Hepatocyte (in vitro differentiated cells): ENCODE results near the gene ANK2. TPM values are rescaled to one million over a fixed set of nuclear protein-coding genes. Genes with fewer than 3 reads are reported as not detected.
"Not testable (repeated sequence)": the region's sequence is repeated elsewhere in the genome, so short reads cannot be mapped to it uniquely, and the experiment has no call there.

ENCODE experiments used
- DNase-seq: peaks from one replicate; pipeline ENCODE4 v3.0.0-alpha.2; 2016; ENCODE audit warnings: low spot score
- H2AFZ ChIP-seq: fragments of 200-600 bp; sonication (generic); 2 replicates; pipeline ENCODE4 v1.6.0; 2016; ENCODE audit warnings: antibody characterized with exemption, mild to moderate bottlenecking
- H3K27ac ChIP-seq: fragments of 200-600 bp; sonication (generic); 2 replicates; pipeline ENCODE4 v1.5.1; 2016; ENCODE audit warnings: mild to moderate bottlenecking
- H3K27me3 ChIP-seq: fragments of 200-600 bp; sonication (generic); 2 replicates; pipeline ENCODE4 v1.6.1; 2016
- H3K36me3 ChIP-seq: fragments of 200-600 bp; sonication (generic); replicated peaks from 2 replicates; pipeline ENCODE4 v1.5.1; 2016; ENCODE audit warnings: low read depth; ENCODE audit not compliant: insufficient read depth
- H3K4me1 ChIP-seq: fragments of 200-600 bp; sonication (generic); 2 replicates; pipeline ENCODE4 v1.5.1; 2016; ENCODE audit warnings: mild to moderate bottlenecking, moderate library complexity; ENCODE audit not compliant: insufficient read depth
- H3K4me2 ChIP-seq: fragments of 200-600 bp; sonication (generic); 2 replicates; pipeline ENCODE4 v1.6.0; 2016
- H3K4me3 ChIP-seq: fragments of 200-600 bp; sonication (generic); 2 replicates; pipeline ENCODE4 v1.5.1; 2016; ENCODE audit warnings: mild to moderate bottlenecking
- H3K79me2 ChIP-seq: fragments of 200-600 bp; sonication (generic); 2 replicates; pipeline ENCODE4 v1.6.0; 2017; ENCODE audit warnings: mild to moderate bottlenecking
- H3K9me2 ChIP-seq: fragments of 200-600 bp; sonication (generic); replicated peaks from 2 replicates; pipeline ENCODE4 v1.6.0; 2017; ENCODE audit warnings: mild to moderate bottlenecking; ENCODE audit not compliant: insufficient read depth
- H3K9me3 ChIP-seq: fragments of 200-600 bp; sonication (generic); 2 replicates; pipeline ENCODE4 v1.5.1; 2016; ENCODE audit warnings: low read depth, mild to moderate bottlenecking
- H4K20me1 ChIP-seq: fragments of 200-600 bp; sonication (generic); 2 replicates; pipeline ENCODE4 v1.6.0; 2016; ENCODE audit warnings: mild to moderate bottlenecking; ENCODE audit not compliant: insufficient read depth, poor library complexity, severe bottlenecking
- CTCF ChIP-seq: fragments of 200-600 bp; sonication (generic); IDR thresholded peaks from 2 replicates; pipeline ENCODE4 v1.5.1; 2016; ENCODE audit warnings: antibody characterized with exemption, mild to moderate bottlenecking; ENCODE audit not compliant: poor library complexity
- EZH2 ChIP-seq: fragments of 200-600 bp; sonication (generic); IDR thresholded peaks from 2 replicates; pipeline ENCODE4 v1.6.1; 2016; ENCODE audit warnings: antibody characterized with exemption, mild to moderate bottlenecking, borderline replicate concordance
- EZH2phosphoT487 ChIP-seq: fragments of 200-600 bp; sonication (generic); IDR thresholded peaks from one replicate; pipeline ENCODE4 v1.6.1; 2018; ENCODE audit warnings: antibody characterized with exemption, mild to moderate bottlenecking, low read depth, moderate library complexity; ENCODE audit not compliant: unreplicated experiment, severe bottlenecking
- WGBS: methylation state at CpG from one replicate; pipeline ENCODE4 v1.1.6; 2016; ENCODE audit warnings: low lambda C conversion rate; ENCODE audit errors: missing lambda C conversion rate; 5-methylcytosine and 5-hydroxymethylcytosine counted together
- polyA plus RNA-seq: library from polyadenylated mRNA; unstranded; fragments of >200 nt; fragmentation: Nextera tagmentation; extraction: Ambion mirVana; gene quantifications from 2 replicates; pipeline ENCODE4 v1.2.1, GENCODE V29; 2016
- total RNA-seq: library from RNA; depleted of rRNA; stranded (reverse); fragments of >200 nt; gene quantifications from 2 replicates; pipeline ENCODE4 v1.2.3, GENCODE V29; 2014

ANK2 gene
- total and polyA plus RNA-seq, 2 experiments from 2014 or later = 3.6 to 17.5 TPM

GRCh38 chr4:113236916-113237315 lies 187.5 kb downstream of the ANK2 start:
- Histone ChIP-seq H3K79me2 (no peaks in the 10 kb centered on the region), H3K36me3 (no peaks in the 10 kb centered on the region), H2AFZ (no peak overlapping the region), H4K20me1 (no peaks in the 10 kb centered on the region), H3K9me2 (no peaks in the 10 kb centered on the region), H3K4me1 (no peaks in the 10 kb centered on the region), H3K4me3 (no peak overlapping the region), H3K27me3 (no peaks in the 10 kb centered on the region), H3K4me2 (no peak overlapping the region), H3K27ac (no peak overlapping the region), H3K9me3 (no peaks in the 10 kb centered on the region)
- WGBS = 86% methylated on average over 5 of the region's 5 CpGs
- DNase-seq = no peak
- TF ChIP-seq EZH2 (no peak), CTCF (no peak), EZH2phosphoT487 (no peak)

GRCh38 chr4:113243312-113243711 lies 193.9 kb downstream of the ANK2 start:
- Histone ChIP-seq H3K4me1 (no peaks in the 10 kb centered on the region), H3K4me3 (no peak overlapping the region), H3K4me2 (no peak overlapping the region), H4K20me1 (no peaks in the 10 kb centered on the region), H3K9me2 (no peaks in the 10 kb centered on the region), H3K36me3 (no peaks in the 10 kb centered on the region), H3K79me2 (no peaks in the 10 kb centered on the region), H3K9me3 (no peaks in the 10 kb centered on the region), H3K27me3 (no peaks in the 10 kb centered on the region), H3K27ac (no peak overlapping the region), H2AFZ (no peak overlapping the region)
- 71% methylated on average over 3 of the region's 3 CpGs for WGBS
- TF ChIP-seq CTCF = no peak
- TF ChIP-seq EZH2phosphoT487 = no peak
- DNase-seq = no peak

GRCh38 chr4:113244747-113245146 lies 195.3 kb downstream of the ANK2 start:
- not testable (repeated sequence) for H3K36me3 ChIP-seq, H3K27ac ChIP-seq, H3K9me3 ChIP-seq, H3K9me2 ChIP-seq, H2AFZ ChIP-seq, DNase-seq, H3K79me2 ChIP-seq, H3K4me1 ChIP-seq, H3K4me2 ChIP-seq, H3K4me3 ChIP-seq, H3K27me3 ChIP-seq, H4K20me1 ChIP-seq
- WGBS = 95% methylated on average over 4 of the region's 4 CpGs

- Histone ChIP-seq H3K4me1 (no peaks in the 10 kb centered on the region), H3K4me3 (no peak overlapping the region), H3K9me2 (no peaks in the 10 kb centered on the region), H3K4me2 (no peak overlapping the region), H3K27me3 (no peaks in the 10 kb centered on the region), H2AFZ (no peak overlapping the region), H3K79me2 (no peaks in the 10 kb centered on the region), H3K9me3 (no peaks in the 10 kb centered on the region), H4K20me1 (no peaks in the 10 kb centered on the region), H3K36me3 (no peaks in the 10 kb centered on the region), H3K27ac (no peak overlapping the region)
- no peak for DNase-seq
- WGBS = 93% methylated on average over 5 of the region's 5 CpGs
- no peak for TF ChIP-seq EZH2phosphoT487
- TF ChIP-seq EZH2 = no peak
- no peak for TF ChIP-seq CTCF
Measured at GRCh38 chr4:113248320-113248719, 198.9 kb downstream of the ANK2 start.
